ENCODE measurements around the gene DEPDC1B.
"Not testable (repeated sequence)": the region's sequence is repeated elsewhere in the genome, so short reads cannot be mapped to it uniquely, and the experiment has no call there.

- TF ChIP-seq POLR2AphosphoS5 (IDR thresholded peaks at IDR 0.05; ENCODE audit: low read depth, low read length); RFX5 (IDR thresholded peaks at IDR 0.05; ENCODE audit: borderline replicate concordance, low read depth, low read length); CTCF (IDR thresholded peaks at IDR 0.05; ENCODE audit: control extremely low read depth in 1 of 3, insufficient read depth in 1 of 3, low read depth in 1 of 3, low read length in 3 of 3); NRF1 (IDR thresholded peaks at IDR 0.05; ENCODE audit: low read depth, low read length); EZH2 (IDR thresholded peaks at IDR 0.05; ENCODE audit: low read depth, low read length, severe bottlenecking); EP300 (IDR thresholded peaks at IDR 0.05; ENCODE audit: borderline replicate concordance in 1 of 2, low read depth in 2 of 2, low read length in 2 of 2); SP1 (IDR thresholded peaks at IDR 0.05; ENCODE audit: low read depth, low read length); SIRT6 (IDR thresholded peaks at IDR 0.05; ENCODE audit: low read length): not testable (repeated sequence)
Measured at GRCh38 chr5:60715201-60715928, 15.4 kb upstream of the DEPDC1B start.

All from H1 (cell line).